ENCODE data around the gene RNGTT.

Gene RNGTT

GRCh38 chr6:88561954-88562315 is 401.5 kb downstream of the RNGTT start:
- no peak for DNase-seq
- in situ Hi-C loops (cut with HindIII; ENCODE audit: low pct_ligation_motif_present, low pct_unique_long_range_greater_than_20kb, low sequenced_read_pairs), result no loop called here

DNA sequence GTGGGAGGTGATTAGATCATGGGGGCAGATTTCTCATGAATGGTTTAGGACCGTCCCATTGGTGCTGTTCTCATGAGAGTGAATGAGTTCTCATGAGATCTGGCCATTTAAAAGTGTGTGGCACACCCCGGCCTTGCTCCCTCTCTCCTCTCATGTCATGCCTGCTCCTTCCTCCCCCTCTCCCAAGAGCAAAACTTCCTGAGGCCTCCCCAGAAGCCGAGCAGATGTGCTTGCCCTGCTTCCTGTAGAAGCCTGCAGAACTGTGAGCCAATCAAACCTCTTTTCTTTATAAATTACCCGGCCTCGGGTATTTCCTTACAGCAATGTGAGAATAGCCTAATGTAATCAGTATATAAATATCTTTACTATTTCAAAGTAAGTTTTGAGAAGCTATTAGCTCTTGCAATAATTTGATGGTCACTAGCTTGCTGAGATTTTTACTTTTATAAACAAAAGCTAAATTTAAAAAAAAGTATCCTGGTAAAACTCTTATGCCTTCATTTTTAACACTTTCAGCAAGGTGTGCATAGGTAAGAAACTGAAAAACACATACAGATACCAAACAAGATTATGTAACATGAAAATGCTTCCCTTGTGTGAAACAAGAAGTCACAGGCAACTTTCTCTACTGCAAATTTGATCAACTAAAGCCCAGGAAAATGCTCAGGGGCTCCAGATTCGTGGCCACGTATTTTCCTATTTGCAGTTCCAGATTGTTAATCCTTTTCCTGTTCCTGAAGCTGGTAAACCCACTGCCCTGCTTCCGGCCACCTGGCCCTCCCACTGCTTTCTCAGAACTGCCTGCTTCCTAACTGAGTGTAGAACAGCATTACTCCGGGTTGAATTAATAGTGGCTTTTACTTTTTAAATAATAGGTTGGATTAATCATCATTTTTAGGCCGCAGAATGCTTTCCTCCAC is 402.1 kb downstream of the RNGTT start:
- in situ Hi-C loops (cut with HindIII; ENCODE audit: low pct_ligation_motif_present, low pct_unique_long_range_greater_than_20kb, low sequenced_read_pairs), result no loop called here
- no peak for DNase-seq
